Pancreas (tissue), 10 donors: Measurements from ENCODE around the gene SLC66A1. TPM values are rescaled to one million over a fixed set of nuclear protein-coding genes. Genes with fewer than 3 reads are reported as not detected.

Source experiments
- ATAC-seq, 4 donors: fragments of 200-7000 bp; cut with Tn5 transposase; one replicate each; pipeline versions ENCODE4 v1.8.0 to v1.9.1; 2020; ENCODE audit warnings: mild to moderate bottlenecking in 4 of 4, moderate library complexity in 4 of 4
- DNase-seq, 6 donors: peaks; one replicate each; pipeline ENCODE4 v3.0.0-alpha.2; 2020
- FAIRE-seq: peaks from 2 replicates; lab custom pipeline; 2012; peaks lifted over from hg19 to GRCh38; lab: Jason Lieb, UNC
- H3K27ac ChIP-seq, 4 donors: fragments of 200-600 bp; sonication (generic); 1 replicate in 3 of 4; 2 replicates in 1 of 4; pipeline versions ENCODE4 v1.5.0 to v1.8.0; 2020
- H3K27me3 ChIP-seq, 4 donors: fragments of 200-600 bp; one replicate each; pipeline ENCODE4 v1.8.0; 2021
- H3K36me3 ChIP-seq, 3 donors: fragments of 200-600 bp; sonication (generic) in 1 of 3; one replicate each; pipeline versions ENCODE4 v1.5.0 to v1.8.0; 2020 to 2021
- H3K4me1 ChIP-seq, 3 donors: fragments of 200-600 bp; one replicate each; pipeline ENCODE4 v1.8.0; 2021
- H3K4me3 ChIP-seq, 4 donors: fragments of 200-600 bp; sonication (generic) in 2 of 4; one replicate each; pipeline versions ENCODE4 v1.5.0 to v1.8.0; 2020 to 2021
- H3K9me3 ChIP-seq, 4 donors: fragments of 200-600 bp; one replicate each; pipeline ENCODE4 v1.8.0; 2021
- WGBS, 2 donors: extraction: QIAGEN DNeasy Blood & Tissue Kit; methylation state at CpG; one replicate each; pipeline ENCODE4 v1.1.7; 2013; 5-methylcytosine and 5-hydroxymethylcytosine counted together
- intact Hi-C, 3 donors: fragments of 100-400 bp; cut with DNase I; formaldehyde crosslinking; loops; one replicate each; pipeline versions ENCODE4 v1.11.1 to v1.14.2; 2022
- polyA plus RNA-seq, 2 donors: library from polyadenylated mRNA; stranded (reverse); fragments of 200-250 nt; gene quantifications; one replicate each; pipeline ENCODE4 v1.2.3, GENCODE V29; 2013
- total RNA-seq, 6 donors: library from RNA; stranded (reverse); fragmentation: NEBNext Ultra II Directional in 4 of 6; extraction: Animal tissue kit (Norgen Biotek cat#: 25700) in 4 of 6; gene quantifications; one replicate each; pipeline versions ENCODE4 v1.2.1 to v1.2.4, GENCODE V29; 2021 to 2023
- TF ChIP-seq, protein P1 (sequence below), 4 donors: fragments of 200-600 bp; sonication (generic) in 3 of 4; IDR thresholded peaks; one replicate each; pipeline versions ENCODE4 v1.5.0 to v1.8.0; 2021; ENCODE audit warnings: antibody characterized with exemption in 4 of 4
- donor health status: healthy with polysubstance abuse.
- donor health status: DM: no; HTN: no; CAD: no; lungs with moderate emphysema.
- donor health status: DM: no; HTN: no; CAD: no.
- donor health status: control.
- donor health status: control.
- donor health status: Bipolar disorder and iron deficiency.
- donor health status: DM: yes; HTN: yes; CAD: no.
- donor health status: DM: no; HTN: no; CAD: no.
- donor health status: DM: no; HTN: no; CAD: no.
- donor health status: DM: yes; HTN: yes; CAD: no.

Gene SLC66A1
- total and polyA plus RNA-seq, 8 donors, result 6.4 to 26.1 (median 8.7) TPM

DNA sequence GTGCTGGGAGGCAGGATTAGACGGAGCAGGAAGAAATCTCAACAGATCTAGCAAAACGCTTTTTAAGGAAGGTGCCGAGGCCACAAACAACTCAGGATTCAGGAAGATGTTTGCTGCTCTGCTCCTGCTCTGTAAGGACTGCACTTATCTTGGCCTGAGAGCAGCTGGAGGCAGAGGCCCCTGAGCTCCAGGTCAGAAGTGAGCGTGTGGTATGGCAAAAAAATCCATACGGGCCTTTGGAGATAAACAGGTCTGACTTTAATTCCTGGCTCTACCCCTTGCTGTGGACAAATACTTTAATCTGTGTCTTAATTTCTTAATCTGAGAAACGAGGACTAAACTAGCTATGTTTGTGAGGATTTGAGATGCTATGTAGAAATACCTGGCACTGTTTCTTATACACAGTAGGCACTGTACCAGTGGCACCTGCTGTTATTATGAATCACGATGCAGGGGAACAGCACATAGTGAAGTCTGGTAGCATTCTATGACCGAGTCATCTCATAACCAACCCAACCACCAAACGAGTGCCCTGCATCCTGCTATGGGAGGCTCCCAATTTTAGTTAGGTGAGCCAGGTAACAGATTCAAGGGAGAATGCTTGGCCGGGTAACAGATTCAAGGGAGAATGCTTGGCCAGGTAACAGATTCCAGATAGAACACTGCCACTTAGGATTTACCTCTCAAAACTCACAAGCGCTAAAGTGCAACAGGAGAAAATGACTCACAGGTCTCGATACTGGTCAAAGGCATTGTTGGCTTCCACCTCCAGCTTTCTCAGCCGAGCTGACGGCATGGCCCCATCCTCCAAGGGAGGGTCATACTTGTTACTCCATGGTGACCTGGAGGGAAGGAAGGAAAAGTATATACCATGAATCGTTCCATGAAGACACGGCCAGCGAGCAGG is 65.9 kb downstream of the SLC66A1 start:
- DNase-seq (peak in 1 of 6 donors; percentile 6), ATAC-seq (no peak), FAIRE-seq (no peak)
- WGBS, 2 donors, result 90 to 96% methylated on average over 17 of the region's 17 CpGs
- H3K27ac ChIP-seq, result no peak overlapping the region
- H3K4me1 ChIP-seq, result no peaks in the 10 kb centered on the region
- TF ChIP-seq, protein P1, sequence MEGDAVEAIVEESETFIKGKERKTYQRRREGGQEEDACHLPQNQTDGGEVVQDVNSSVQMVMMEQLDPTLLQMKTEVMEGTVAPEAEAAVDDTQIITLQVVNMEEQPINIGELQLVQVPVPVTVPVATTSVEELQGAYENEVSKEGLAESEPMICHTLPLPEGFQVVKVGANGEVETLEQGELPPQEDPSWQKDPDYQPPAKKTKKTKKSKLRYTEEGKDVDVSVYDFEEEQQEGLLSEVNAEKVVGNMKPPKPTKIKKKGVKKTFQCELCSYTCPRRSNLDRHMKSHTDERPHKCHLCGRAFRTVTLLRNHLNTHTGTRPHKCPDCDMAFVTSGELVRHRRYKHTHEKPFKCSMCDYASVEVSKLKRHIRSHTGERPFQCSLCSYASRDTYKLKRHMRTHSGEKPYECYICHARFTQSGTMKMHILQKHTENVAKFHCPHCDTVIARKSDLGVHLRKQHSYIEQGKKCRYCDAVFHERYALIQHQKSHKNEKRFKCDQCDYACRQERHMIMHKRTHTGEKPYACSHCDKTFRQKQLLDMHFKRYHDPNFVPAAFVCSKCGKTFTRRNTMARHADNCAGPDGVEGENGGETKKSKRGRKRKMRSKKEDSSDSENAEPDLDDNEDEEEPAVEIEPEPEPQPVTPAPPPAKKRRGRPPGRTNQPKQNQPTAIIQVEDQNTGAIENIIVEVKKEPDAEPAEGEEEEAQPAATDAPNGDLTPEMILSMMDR (IDR thresholded peaks at IDR 0.05), result no peak
- peaks cover 0 to 21% (median 0%) of the 10 kb centered on the region in 3 donors for H3K36me3 ChIP-seq
- no peaks in the 10 kb centered on the region for H3K27me3 ChIP-seq
- no peaks in the 10 kb centered on the region for H3K9me3 ChIP-seq
- no peak overlapping the region for H3K4me3 ChIP-seq
- intact Hi-C loops, result no loop called here

Other genes starting within 250 kb of the SLC66A1 start
- 10 to 100 TPM; 45.3 to 69.6 (median 62.9) TPM for gene UBR4, start 102.1 kb upstream of the SLC66A1 start, total RNA-seq
- 100 to 1,000 TPM in 1 of 2 donors, 10 to 100 TPM in 1; 98.4 to 140 TPM for gene UBR4, start 102.1 kb upstream of the SLC66A1 start, polyA plus RNA-seq
- gene EMC1, start 60.8 kb upstream of the SLC66A1 start, total RNA-seq, result 10 to 100 TPM in 5 of 6 donors, 1 to 10 TPM in 1; 9.9 to 21.0 (median 15.8) TPM
- gene EMC1, start 60.8 kb upstream of the SLC66A1 start, polyA plus RNA-seq, result 1 to 10 TPM; 9.2 to 9.4 TPM
- 10 to 100 TPM; 12.2 to 31.0 (median 13.9) TPM for gene MRTO4, start 60.5 kb upstream of the SLC66A1 start, total RNA-seq
- gene MRTO4, start 60.5 kb upstream of the SLC66A1 start, polyA plus RNA-seq, result 10 to 100 TPM; 32.3 to 40.9 TPM
- gene AKR7A3, start 23.6 kb upstream of the SLC66A1 start, total RNA-seq, result 100 to 1,000 TPM in 4 of 6 donors, 10 to 100 TPM in 2; 34.8 to 328 (median 266) TPM
- 100 to 1,000 TPM in 1 of 2 donors, 1 to 10 TPM in 1; 3.0 to 209 TPM for gene AKR7A3, start 23.6 kb upstream of the SLC66A1 start, polyA plus RNA-seq
- gene AKR7A2, start 182 bp upstream of the SLC66A1 start, total RNA-seq, result 10 to 100 TPM; 23.1 to 33.8 (median 27.8) TPM
- gene AKR7A2, start 182 bp upstream of the SLC66A1 start, polyA plus RNA-seq, result 10 to 100 TPM; 11.7 to 31.9 TPM
- gene CAPZB, start 173.2 kb downstream of the SLC66A1 start, total RNA-seq, result 100 to 1,000 TPM in 2 of 6 donors, 10 to 100 TPM in 4; 43.2 to 124 (median 69.3) TPM
- 100 to 1,000 TPM in 1 of 2 donors, 10 to 100 TPM in 1; 71.8 to 116 TPM for gene CAPZB, start 173.2 kb downstream of the SLC66A1 start, polyA plus RNA-seq